Measurements from ENCODE around the gene FOXS1. TPM values are rescaled to one million over a fixed set of nuclear protein-coding genes. Genes with fewer than 3 reads are reported as not detected.

FOXS1 gene
- total RNA-seq, 1 donor from 2014 or later, result not detected

GRCh38 chr20:31823360-31824124, 21.9 kb downstream of the FOXS1 start:
- TF ChIP-seq CTCF (conservative IDR thresholded peaks at IDR 0.05; ENCODE audit: low read depth, low read length), result no peak
- no peak for DNase-seq (ENCODE audit: low read depth)

GRCh38 chr20:31822421-31823330, 22.7 kb downstream of the FOXS1 start:
- no peak for DNase-seq (ENCODE audit: low read depth)
- TF ChIP-seq CTCF (conservative IDR thresholded peaks at IDR 0.05; ENCODE audit: low read depth, low read length), result peak; percentile 97
- H3K4me3 ChIP-seq (ENCODE audit: low read depth, low read length), result peak overlapping the region; percentile 42

More at GRCh38 chr20:31823360-31824124, 21.9 kb downstream of the FOXS1 start:
- H3K4me3 ChIP-seq (ENCODE audit: low read depth, low read length), result no peak overlapping the region

GRCh38 chr20:31821427-31821826, 24.0 kb downstream of the FOXS1 start:
- no peak for DNase-seq (ENCODE audit: low read depth)
- H3K4me3 ChIP-seq (ENCODE audit: low read depth, low read length), result no peak overlapping the region
- TF ChIP-seq CTCF (conservative IDR thresholded peaks at IDR 0.05; ENCODE audit: low read depth, low read length), result no peak

GRCh38 chr20:31820228-31820627, 25.2 kb downstream of the FOXS1 start:
- no peak overlapping the region for H3K4me3 ChIP-seq (ENCODE audit: low read depth, low read length)
- TF ChIP-seq CTCF (conservative IDR thresholded peaks at IDR 0.05; ENCODE audit: low read depth, low read length), result no peak
- no peak for DNase-seq (ENCODE audit: low read depth)

- TF ChIP-seq CTCF (conservative IDR thresholded peaks at IDR 0.05; ENCODE audit: low read depth, low read length), result no peak
- no peak for DNase-seq (ENCODE audit: low read depth)
- no peak within 1 kb of the TSS for H3K4me3 ChIP-seq (ENCODE audit: low read depth, low read length)
Observed at GRCh38 chr20:31819083-31819784, 26.2 kb downstream of the FOXS1 start, which contains the start of gene MYLK2. Gene MYLK2 (plus strand): TSS chr20:31819356. CDS start chr20:31819581, 225 bp downstream.

GRCh38 chr20:31818376-31818908, 27.0 kb downstream of the FOXS1 start:
- no peak for TF ChIP-seq CTCF (conservative IDR thresholded peaks at IDR 0.05; ENCODE audit: low read depth, low read length)
- DNase-seq (ENCODE audit: low read depth), result no peak
- no peak overlapping the region for H3K4me3 ChIP-seq (ENCODE audit: low read depth, low read length)
